ENCODE measurements around the gene MFF.

Gene MFF

GRCh38 chr2:227394401-227394800 lies 69.3 kb downstream of the MFF start:
- H3K4me2 ChIP-seq (ENCODE audit: low read length) = no peak overlapping the region
- H3K79me2 ChIP-seq (ENCODE audit: low read length) = no peaks in the 10 kb centered on the region
- no peaks in the 10 kb centered on the region for H3K36me3 ChIP-seq (replicated peaks; ENCODE audit: low read depth, low read length)
- TF ChIP-seq CTCF (IDR thresholded peaks at IDR 0.05; ENCODE audit: low read depth, low read length) (no peak), EZH2phosphoT487 (IDR thresholded peaks at IDR 0.05; ENCODE audit: low read depth) (no peak)
- H3K9ac ChIP-seq (ENCODE audit: low read length) = no peak overlapping the region
- no peak overlapping the region for H3K4me3 ChIP-seq (ENCODE audit: low read length)
- H2AFZ ChIP-seq (ENCODE audit: low read depth, low read length) = no peak overlapping the region
- H3K27ac ChIP-seq (ENCODE audit: low read length) = no peak overlapping the region
- no peaks in the 10 kb centered on the region for H4K20me1 ChIP-seq (ENCODE audit: insufficient read depth, low read length)
- H3K9me3 ChIP-seq (ENCODE audit: insufficient read depth, low read length) = no peaks in the 10 kb centered on the region
- no peaks in the 10 kb centered on the region for H3K27me3 ChIP-seq (ENCODE audit: low read depth, low read length)
- H3K4me1 ChIP-seq (ENCODE audit: low read length) = no peaks in the 10 kb centered on the region

DNA sequence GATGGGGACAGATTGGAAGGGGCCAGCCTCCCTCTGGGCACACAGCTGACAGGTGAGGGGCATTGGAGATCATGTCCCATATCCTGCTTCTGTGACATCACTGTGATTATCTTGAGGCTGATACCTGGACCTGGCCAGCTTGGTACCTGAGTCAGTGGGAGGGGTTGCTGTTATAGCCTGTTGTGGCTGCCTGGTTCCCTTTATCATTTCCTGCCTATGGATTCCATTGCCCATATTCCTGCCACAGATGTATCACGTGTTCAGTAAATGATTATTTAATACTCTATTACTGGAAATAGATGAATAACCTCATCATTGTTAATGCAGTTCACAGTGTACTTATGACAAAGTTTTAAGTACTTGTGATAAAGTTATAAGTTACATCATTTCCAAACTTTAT lies 70.5 kb downstream of the MFF start:
- no peak for TF ChIP-seq EZH2phosphoT487 (IDR thresholded peaks at IDR 0.05; ENCODE audit: low read depth)
- Histone ChIP-seq H4K20me1 (ENCODE audit: insufficient read depth, low read length) (no peaks in the 10 kb centered on the region), H3K4me2 (ENCODE audit: low read length) (no peak overlapping the region), H3K79me2 (ENCODE audit: low read length) (no peaks in the 10 kb centered on the region), H3K4me1 (ENCODE audit: low read length) (no peaks in the 10 kb centered on the region), H3K9ac (ENCODE audit: low read length) (no peak overlapping the region), H3K4me3 (ENCODE audit: low read length) (no peak overlapping the region), H3K27me3 (ENCODE audit: low read depth, low read length) (no peaks in the 10 kb centered on the region), H3K9me3 (ENCODE audit: insufficient read depth, low read length) (no peaks in the 10 kb centered on the region), H3K27ac (ENCODE audit: low read length) (no peak overlapping the region), H2AFZ (ENCODE audit: low read depth, low read length) (no peak overlapping the region), H3K36me3 (replicated peaks; ENCODE audit: low read depth, low read length) (no peaks in the 10 kb centered on the region)

DNA sequence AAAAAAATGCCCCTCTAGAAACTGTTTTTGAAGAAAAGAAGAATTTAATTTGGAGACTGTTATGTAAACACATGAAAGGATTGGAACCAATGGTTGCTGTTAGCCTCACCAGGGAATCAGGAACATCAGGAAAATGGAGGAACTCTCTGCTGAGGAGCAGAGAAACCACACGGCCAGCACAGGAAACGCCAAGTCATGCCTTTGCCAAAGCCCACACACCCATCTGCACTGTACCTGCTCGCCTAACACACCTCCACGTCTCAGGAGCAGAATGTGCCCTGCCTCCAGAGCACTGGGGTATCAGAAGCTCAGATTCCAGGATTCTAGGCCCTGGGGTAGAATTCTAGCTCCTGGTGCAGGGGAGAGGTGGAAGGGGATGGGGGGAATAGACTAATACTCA lies 72.5 kb downstream of the MFF start:
- no peaks in the 10 kb centered on the region for H4K20me1 ChIP-seq (ENCODE audit: insufficient read depth, low read length)
- H2AFZ ChIP-seq (ENCODE audit: low read depth, low read length) = no peak overlapping the region
- H3K4me1 ChIP-seq (ENCODE audit: low read length) = no peaks in the 10 kb centered on the region
- no peak overlapping the region for H3K4me2 ChIP-seq (ENCODE audit: low read length)
- no peak overlapping the region for H3K9ac ChIP-seq (ENCODE audit: low read length)
- no peaks in the 10 kb centered on the region for H3K9me3 ChIP-seq (ENCODE audit: insufficient read depth, low read length)
- no peaks in the 10 kb centered on the region for H3K79me2 ChIP-seq (ENCODE audit: low read length)
- H3K27me3 ChIP-seq (ENCODE audit: low read depth, low read length) = no peaks in the 10 kb centered on the region
- TF ChIP-seq CTCF (IDR thresholded peaks at IDR 0.05; ENCODE audit: low read depth, low read length) (no peak), EZH2phosphoT487 (IDR thresholded peaks at IDR 0.05; ENCODE audit: low read depth) (no peak)
- H3K4me3 ChIP-seq (ENCODE audit: low read length) = no peak overlapping the region
- H3K27ac ChIP-seq (ENCODE audit: low read length) = no peak overlapping the region
- no peaks in the 10 kb centered on the region for H3K36me3 ChIP-seq (replicated peaks; ENCODE audit: low read depth, low read length)

DNA sequence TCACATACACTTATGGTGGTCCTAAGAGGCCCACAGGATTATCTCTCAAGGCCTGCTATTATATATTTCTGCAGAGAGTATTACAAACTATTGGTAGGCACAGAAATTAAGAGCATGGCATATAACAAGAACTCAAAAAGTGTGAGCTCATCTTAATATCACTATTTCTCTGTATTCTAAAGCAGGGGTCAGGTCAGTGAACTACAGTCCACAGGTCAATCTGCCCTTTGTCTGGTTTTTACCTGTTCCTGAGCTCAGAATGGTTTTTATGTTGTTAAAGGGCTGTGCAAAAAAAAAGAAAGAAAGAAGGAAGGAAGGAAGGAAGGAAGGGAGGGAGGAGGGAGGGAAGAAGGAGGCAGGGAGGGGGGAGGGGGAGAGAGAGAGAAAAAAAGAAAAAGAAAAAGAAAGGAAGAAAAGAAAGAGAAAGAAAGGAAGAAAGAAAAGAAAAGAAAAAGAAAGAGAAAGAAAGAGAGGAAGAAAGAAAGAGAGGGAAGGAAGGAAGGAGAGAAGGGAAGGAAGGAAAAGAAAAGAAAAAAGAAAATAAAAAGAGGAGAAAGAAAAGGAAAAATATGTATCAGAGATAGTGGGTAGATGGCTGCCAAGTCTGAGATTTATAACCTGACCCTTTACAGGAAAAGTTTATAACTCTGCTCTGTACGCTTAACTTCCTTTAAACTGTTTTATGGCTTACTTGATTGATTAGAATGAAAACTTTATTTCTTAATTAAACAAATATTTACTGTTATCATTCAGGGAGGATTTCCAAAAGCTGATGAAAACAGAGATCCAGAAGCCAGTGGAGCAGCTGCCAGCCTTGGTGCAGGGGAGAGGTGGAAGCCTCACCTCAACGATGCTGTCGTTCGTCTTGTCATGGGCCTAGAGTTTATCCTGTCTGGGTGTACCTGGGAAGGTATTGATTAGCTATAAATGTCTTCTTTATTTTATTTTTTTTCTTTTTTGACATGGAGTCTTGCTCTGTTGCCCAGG lies 73.9 kb downstream of the MFF start:
- no peak overlapping the region for H3K27ac ChIP-seq (ENCODE audit: low read length)
- no peaks in the 10 kb centered on the region for H3K9me3 ChIP-seq (ENCODE audit: insufficient read depth, low read length)
- H3K27me3 ChIP-seq (ENCODE audit: low read depth, low read length) = no peaks in the 10 kb centered on the region
- no peak overlapping the region for H2AFZ ChIP-seq (ENCODE audit: low read depth, low read length)
- no peaks in the 10 kb centered on the region for H3K79me2 ChIP-seq (ENCODE audit: low read length)
- TF ChIP-seq EZH2phosphoT487 (IDR thresholded peaks at IDR 0.05; ENCODE audit: low read depth) (no peak), CTCF (IDR thresholded peaks at IDR 0.05; ENCODE audit: low read depth, low read length) (no peak)
- no peaks in the 10 kb centered on the region for H3K4me1 ChIP-seq (ENCODE audit: low read length)
- no peak overlapping the region for H3K9ac ChIP-seq (ENCODE audit: low read length)
- no peaks in the 10 kb centered on the region for H4K20me1 ChIP-seq (ENCODE audit: insufficient read depth, low read length)
- no peaks in the 10 kb centered on the region for H3K36me3 ChIP-seq (replicated peaks; ENCODE audit: low read depth, low read length)
- H3K4me3 ChIP-seq (ENCODE audit: low read length) = no peak overlapping the region
- no peak overlapping the region for H3K4me2 ChIP-seq (ENCODE audit: low read length)

Data from OCI-LY3 (cell line).